ENCODE results near the gene DMAC2. TPM values are rescaled to one million over a fixed set of nuclear protein-coding genes. Genes with fewer than 3 reads are reported as not detected.
"Not testable (repeated sequence)": the region's sequence is repeated elsewhere in the genome, so short reads cannot be mapped to it uniquely, and the experiment has no call there.

The DMAC2 gene
- total RNA-seq (10 to 100 TPM; 26.7 to 35.8 TPM), polyA plus RNA-seq (ENCODE audit: insufficient read depth, low read depth, low replicate concordance) (24.6 TPM)
- long read RNA-seq, donor 1, transcript DMAC2-201 (6 exons, 1,692 nt): major isoform, 14 of 18 reads
- long read RNA-seq, donor 1, partial matches to known transcripts: 0 of 18 reads
- long read RNA-seq, donor 1, other reads (novel, unspliced or antisense): 0 of 18 reads
- long read RNA-seq, donor 2, transcript DMAC2-201 (6 exons, 1,692 nt): major isoform, 6 of 9 reads
- long read RNA-seq, donor 2, partial matches to known transcripts: 0 of 9 reads
- long read RNA-seq, donor 2, other reads (novel, unspliced or antisense): 0 of 9 reads

- peak; percentile 100 for DNase-seq
- H3K9me3 ChIP-seq: no peaks in the 10 kb centered on the region
- H3K27me3 ChIP-seq: no peaks in the 10 kb centered on the region
- 1% methylated on average over 31 to 40 of the region's 40 CpGs for WGBS, 2 donors
- H3K4me3 ChIP-seq: peak within 1 kb of the TSS; percentile 67 to 87
- TF ChIP-seq CTCF (IDR thresholded peaks at IDR 0.05): peak in 2 of 3 experiments; percentile 23 to 34
- no peak for TF ChIP-seq POLR2A (IDR thresholded peaks at IDR 0.05)
- intact Hi-C loops (cut with DNase I; ENCODE audit: low total_unique reads): loop anchor here (10.0 kb wide), 1 partner anchor 135 kb away; the partner anchor contains the start of gene CEACAM21
- H3K4me1 ChIP-seq: no peaks in the 10 kb centered on the region
- H3K36me3 ChIP-seq (ENCODE audit: low read depth, missing control alignments): no peaks in the 10 kb centered on the region
- peak within 1 kb of the TSS; percentile 92 to 95 for H3K27ac ChIP-seq
Measured at GRCh38 chr19:41439441-41440222, at the start of gene DMAC2. Gene DMAC2 (minus strand): TSS chr19:41439912. CDS start chr19:41439899, 13 bp downstream.

GRCh38 chr19:41486953-41487352, 47.2 kb upstream of the DMAC2 start:
- DNase-seq; H3K4me1 ChIP-seq; H3K27ac ChIP-seq; H3K4me3 ChIP-seq; H3K36me3 ChIP-seq (ENCODE audit: low read depth, missing control alignments); intact Hi-C loops (cut with DNase I; ENCODE audit: low total_unique reads); H3K27me3 ChIP-seq; H3K9me3 ChIP-seq: not testable (repeated sequence)
- 92 to 93% methylated on average over 4 of the region's 4 CpGs for WGBS, 2 donors

- H3K27me3 ChIP-seq: no peaks in the 10 kb centered on the region
- H3K9me3 ChIP-seq: no peaks in the 10 kb centered on the region
- H3K4me3 ChIP-seq: no peak overlapping the region
- intact Hi-C loops (cut with DNase I; ENCODE audit: low total_unique reads): no loop called here
- H3K36me3 ChIP-seq (ENCODE audit: low read depth, missing control alignments): no peaks in the 10 kb centered on the region
- no peak for TF ChIP-seq POLR2A (IDR thresholded peaks at IDR 0.05)
- no peak for TF ChIP-seq CTCF (IDR thresholded peaks at IDR 0.05)
- DNase-seq: no peak
- H3K27ac ChIP-seq: no peak overlapping the region
- WGBS, 2 donors: 82 to 87% methylated on average over 4 of the region's 4 CpGs
- no peaks in the 10 kb centered on the region for H3K4me1 ChIP-seq
Measured at GRCh38 chr19:41484822-41485221, 45.1 kb upstream of the DMAC2 start.

- Histone ChIP-seq H3K27me3 (no peaks in the 10 kb centered on the region), H3K4me1 (no peaks in the 10 kb centered on the region), H3K27ac (peak overlapping the region in 1 of 2 donors; percentile 58), H3K36me3 (ENCODE audit: low read depth, missing control alignments) (no peaks in the 10 kb centered on the region), H3K9me3 (no peaks in the 10 kb centered on the region), H3K4me3 (no peak overlapping the region)
- no peak for TF ChIP-seq CTCF (IDR thresholded peaks at IDR 0.05)
- no peak for TF ChIP-seq POLR2A (IDR thresholded peaks at IDR 0.05)
- intact Hi-C loops (cut with DNase I; ENCODE audit: low total_unique reads): no loop called here
- 51 to 55% methylated on average over 12 of the region's 12 CpGs for WGBS, 2 donors
- peak; percentile 45 for DNase-seq
Measured at GRCh38 chr19:41480336-41480735, 40.6 kb upstream of the DMAC2 start.

- TF ChIP-seq POLR2A (IDR thresholded peaks at IDR 0.05) (no peak), CTCF (IDR thresholded peaks at IDR 0.05) (no peak)
- intact Hi-C loops (cut with DNase I; ENCODE audit: low total_unique reads): no loop called here
- H3K9me3 ChIP-seq: no peaks in the 10 kb centered on the region
- H3K27ac ChIP-seq: peak overlapping the region in 1 of 2 donors; percentile 58
- no peaks in the 10 kb centered on the region for H3K4me1 ChIP-seq
- no peaks in the 10 kb centered on the region for H3K27me3 ChIP-seq
- H3K36me3 ChIP-seq (ENCODE audit: low read depth, missing control alignments): no peaks in the 10 kb centered on the region
- DNase-seq: peak; percentile 62
- peak overlapping the region in 1 of 2 donors; percentile 1 for H3K4me3 ChIP-seq
- WGBS, 2 donors: 37 to 41% methylated on average over 6 to 8 of the region's 8 CpGs
Measured at GRCh38 chr19:41479757-41480191, 40.1 kb upstream of the DMAC2 start.

Data from testis (tissue), 5 donors.